HUES64 (cell line): ENCODE results near the gene ANXA4.

Source experiments
- H3K27ac ChIP-seq: 2 replicates; pipeline ENCODE4 v1.7.0; 2013; ENCODE audit warnings: low read depth, low read length, inconsistent platforms
- H3K27me3 ChIP-seq: 2 replicates; pipeline ENCODE4 v1.6.1; 2013; ENCODE audit warnings: mild to moderate bottlenecking, low read length; ENCODE audit not compliant: insufficient read depth
- H3K36me3 ChIP-seq: 2 replicates; pipeline ENCODE4 v1.6.1; 2013; ENCODE audit warnings: mild to moderate bottlenecking, low read length; ENCODE audit not compliant: insufficient read depth
- H3K4me1 ChIP-seq: 2 replicates; pipeline ENCODE4 v1.6.1; 2013; ENCODE audit warnings: mild to moderate bottlenecking, low read length, moderate library complexity; ENCODE audit not compliant: insufficient read depth
- H3K4me3 ChIP-seq: 2 replicates; pipeline ENCODE4 v1.5.1; 2013; ENCODE audit warnings: mild to moderate bottlenecking, low read length, moderate library complexity
- H3K9ac ChIP-seq: 2 replicates; pipeline ENCODE4 v1.6.1; 2013; ENCODE audit warnings: mild to moderate bottlenecking, low read depth, low read length
- H3K9me3 ChIP-seq: 2 replicates; pipeline ENCODE4 v1.6.1; 2013; ENCODE audit warnings: low read depth, low read length; ENCODE audit not compliant: insufficient read depth
- WGBS: fragments of 150-250, 120-280 bp; methylation state at CpG from one replicate; pipeline ENCODE4 v1.1.7; 2013; ENCODE audit warnings: missing lambda C conversion rate; 5-methylcytosine and 5-hydroxymethylcytosine counted together

Gene ANXA4

GRCh38 chr2:69781321-69782248, 39.7 kb downstream of the ANXA4 start:
- Histone ChIP-seq H3K36me3 (no peaks in the 10 kb centered on the region), H3K27ac (peak overlapping the region; percentile 17; the same call in 1 of the 2 replicates), H3K27me3 (no peaks in the 10 kb centered on the region), H3K4me3 (no peak overlapping the region), H3K9me3 (no peaks in the 10 kb centered on the region), H3K9ac (no peak overlapping the region), H3K4me1 (peaks cover 27% of the 10 kb centered on the region)
- WGBS = 87% methylated on average over 4 of the region's 5 CpGs

DNA sequence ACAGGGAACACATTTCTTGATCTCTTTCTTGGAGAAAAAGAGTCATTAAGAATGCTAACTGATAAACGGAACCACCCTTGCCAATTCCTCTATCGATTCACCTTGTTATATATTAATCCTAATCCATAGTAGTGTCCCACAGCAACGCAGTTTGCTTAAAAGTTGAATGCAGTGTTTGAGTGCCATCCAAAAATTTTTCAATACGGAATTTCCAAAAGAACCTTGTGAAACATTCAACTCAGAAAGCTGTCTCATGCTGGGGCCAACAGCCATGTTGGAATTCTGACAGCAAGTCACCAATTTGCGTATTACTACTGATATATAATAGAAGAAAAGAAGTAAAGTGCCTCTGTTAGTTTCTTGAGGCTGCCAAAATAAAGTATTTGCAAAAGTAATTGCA, 42.3 kb downstream of the ANXA4 start:
- H3K27me3 ChIP-seq = no peaks in the 10 kb centered on the region
- no peaks in the 10 kb centered on the region for H3K9me3 ChIP-seq
- H3K36me3 ChIP-seq = no peaks in the 10 kb centered on the region
- H3K4me3 ChIP-seq = no peak overlapping the region
- H3K9ac ChIP-seq = no peak overlapping the region
- H3K4me1 ChIP-seq = peaks cover 15% of the 10 kb centered on the region
- no peak overlapping the region for H3K27ac ChIP-seq
- WGBS = 91% methylated on average over 5 of the region's 5 CpGs

DNA sequence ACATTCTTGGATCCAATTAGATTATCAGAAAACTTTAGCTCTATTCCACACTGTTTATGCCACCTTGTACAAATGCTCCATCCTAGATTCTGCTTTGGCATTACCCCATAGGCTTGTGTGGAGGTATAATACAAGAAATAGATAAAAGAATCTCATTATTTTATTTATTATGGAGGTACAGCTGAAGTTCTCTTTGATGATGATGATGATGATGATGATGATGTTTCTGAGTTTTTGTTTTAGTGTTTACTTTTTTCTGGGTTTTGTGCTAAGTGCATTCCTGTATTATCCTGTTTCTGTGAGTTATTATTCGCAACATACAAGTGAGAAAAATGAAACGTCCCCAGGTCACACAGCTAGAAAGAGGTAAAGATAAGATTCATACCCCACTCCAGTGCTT, 43.4 kb downstream of the ANXA4 start:
- H3K9me3 ChIP-seq = no peaks in the 10 kb centered on the region
- no peak overlapping the region for H3K4me3 ChIP-seq
- 89% methylated on average over 2 of the region's 2 CpGs for WGBS
- H3K27ac ChIP-seq = no peak overlapping the region
- H3K9ac ChIP-seq = no peak overlapping the region
- peaks cover 27% of the 10 kb centered on the region for H3K4me1 ChIP-seq
- H3K36me3 ChIP-seq = no peaks in the 10 kb centered on the region
- H3K27me3 ChIP-seq = no peaks in the 10 kb centered on the region

DNA sequence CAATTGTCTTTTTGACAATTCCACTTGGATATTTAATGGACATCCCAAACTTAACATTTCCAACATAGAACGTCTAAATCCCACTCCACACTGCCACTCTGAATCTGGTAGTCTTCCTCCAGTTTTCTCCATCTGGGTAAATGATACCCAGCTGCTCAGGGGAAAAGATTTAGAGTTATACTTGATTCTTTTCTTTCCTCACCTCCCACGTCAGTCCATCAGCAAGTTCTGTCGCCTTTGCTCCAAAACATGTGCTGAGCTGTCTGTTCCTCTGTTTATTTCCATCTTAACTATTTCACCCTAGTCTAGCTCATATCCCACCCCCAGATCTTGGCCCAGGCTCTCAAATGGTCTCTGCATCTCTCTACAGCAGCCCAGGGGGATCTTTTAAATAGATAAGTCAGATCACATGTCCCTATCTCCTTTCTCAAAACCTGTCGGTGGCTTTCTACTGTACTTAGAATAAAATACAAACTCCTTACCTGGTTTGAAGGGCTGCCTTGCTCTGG, 44.2 kb downstream of the ANXA4 start:
- no peaks in the 10 kb centered on the region for H3K36me3 ChIP-seq
- WGBS = 90% methylated on average over 4 of the region's 4 CpGs
- peaks cover 27% of the 10 kb centered on the region for H3K4me1 ChIP-seq
- H3K9ac ChIP-seq = no peak overlapping the region
- H3K27ac ChIP-seq = no peak overlapping the region
- H3K4me3 ChIP-seq = no peak overlapping the region
- H3K9me3 ChIP-seq = no peaks in the 10 kb centered on the region
- H3K27me3 ChIP-seq = no peaks in the 10 kb centered on the region

DNA sequence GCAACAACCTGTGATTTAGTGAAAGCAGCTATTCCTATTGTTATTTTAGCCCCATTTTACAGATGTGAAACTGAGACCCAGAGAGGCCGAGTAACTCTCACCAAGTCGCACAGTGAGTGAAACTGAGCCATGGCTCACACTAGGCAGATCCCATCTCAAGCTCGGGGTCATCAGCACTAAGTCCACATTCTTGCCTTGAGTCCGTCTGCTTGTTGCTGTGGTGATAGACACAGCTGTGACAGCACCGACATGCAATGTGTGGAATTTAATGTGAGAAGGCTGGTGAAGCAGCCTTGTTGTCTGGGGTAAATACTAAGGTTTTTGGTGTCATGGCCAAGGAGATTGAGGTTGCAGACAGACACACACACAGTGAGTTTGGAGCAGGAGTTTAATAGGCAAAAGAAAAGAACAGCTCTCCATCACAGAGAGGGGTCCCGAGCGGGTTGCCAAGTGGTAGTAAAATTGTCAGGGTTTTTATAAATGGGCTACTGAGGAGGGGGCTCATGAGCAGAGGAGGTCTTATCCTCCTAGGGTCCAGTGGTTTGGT, 47.3 kb downstream of the ANXA4 start:
- peaks cover 22% of the 10 kb centered on the region for H3K4me1 ChIP-seq
- H3K9ac ChIP-seq = peak overlapping the region; percentile 29; the same call in 1 of the 2 replicates
- H3K4me3 ChIP-seq = no peak overlapping the region
- 83% methylated on average over 7 of the region's 7 CpGs for WGBS
- H3K36me3 ChIP-seq = no peaks in the 10 kb centered on the region
- peak overlapping the region; percentile 11; the same call in 1 of the 2 replicates for H3K27ac ChIP-seq
- H3K27me3 ChIP-seq = no peaks in the 10 kb centered on the region
- no peaks in the 10 kb centered on the region for H3K9me3 ChIP-seq

GRCh38 chr2:69789772-69790600, 48.1 kb downstream of the ANXA4 start:
- H3K9me3 ChIP-seq = no peaks in the 10 kb centered on the region
- no peaks in the 10 kb centered on the region for H3K27me3 ChIP-seq
- peak overlapping the region; percentile 11 for H3K27ac ChIP-seq
- WGBS = 75% methylated on average over 7 of the region's 7 CpGs
- H3K4me1 ChIP-seq = peaks cover 22% of the 10 kb centered on the region
- peak overlapping the region; percentile 29 for H3K9ac ChIP-seq
- H3K4me3 ChIP-seq = no peak overlapping the region
- no peaks in the 10 kb centered on the region for H3K36me3 ChIP-seq

GRCh38 chr2:69790601-69790959, 48.6 kb downstream of the ANXA4 start:
- Histone ChIP-seq H3K4me1 (peaks cover 22% of the 10 kb centered on the region), H3K9me3 (no peaks in the 10 kb centered on the region), H3K9ac (peak overlapping the region; percentile 29; the same call in 1 of the 2 replicates), H3K27ac (0 out of 2 replicates have a peak overlapping the region, but pooled peaks have one; percentile 11), H3K4me3 (no peak overlapping the region), H3K27me3 (no peaks in the 10 kb centered on the region), H3K36me3 (no peaks in the 10 kb centered on the region)
- 97% methylated on average over 1 of the region's 1 CpG for WGBS

DNA sequence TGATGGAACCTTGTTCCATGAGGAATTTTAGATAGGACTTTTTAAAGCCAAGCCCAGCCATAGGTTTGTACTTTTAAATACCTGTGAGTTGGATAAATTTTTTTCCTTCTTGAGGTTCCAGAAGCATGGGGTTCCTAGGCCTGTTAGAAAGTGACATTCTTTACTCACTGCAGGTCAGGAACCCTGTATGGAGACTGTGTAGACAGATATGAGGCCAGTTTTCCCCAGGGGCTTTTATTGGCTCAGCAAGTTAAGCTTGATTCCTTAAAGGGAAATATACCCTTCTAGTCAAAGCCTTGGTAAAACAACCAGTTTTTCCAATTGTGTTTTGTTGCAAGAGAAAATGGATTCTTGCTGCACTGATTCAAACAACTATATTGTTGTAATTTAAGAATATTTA, 49.1 kb downstream of the ANXA4 start:
- Histone ChIP-seq H3K27me3 (no peaks in the 10 kb centered on the region), H3K4me1 (peaks cover 22% of the 10 kb centered on the region), H3K9me3 (no peaks in the 10 kb centered on the region), H3K36me3 (no peaks in the 10 kb centered on the region), H3K9ac (no peak overlapping the region), H3K27ac (no peak overlapping the region), H3K4me3 (no peak overlapping the region)

- no peaks in the 10 kb centered on the region for H3K36me3 ChIP-seq
- no peak overlapping the region for H3K9ac ChIP-seq
- H3K4me1 ChIP-seq = peaks cover 18% of the 10 kb centered on the region; the same call in 1 of the 2 replicates
- H3K4me3 ChIP-seq = no peak overlapping the region
- no peak overlapping the region for H3K27ac ChIP-seq
- H3K27me3 ChIP-seq = no peaks in the 10 kb centered on the region
- WGBS = 93% methylated on average over 1 of the region's 1 CpG
- H3K9me3 ChIP-seq = no peaks in the 10 kb centered on the region
These were observed 54.2 kb downstream of the ANXA4 start for GRCh38 chr2:69796174-69796573.

- WGBS = 90% methylated on average over 3 of the region's 4 CpGs
- Histone ChIP-seq H3K27ac (no peak overlapping the region), H3K27me3 (no peaks in the 10 kb centered on the region), H3K9ac (no peak overlapping the region), H3K4me3 (no peak overlapping the region), H3K36me3 (no peaks in the 10 kb centered on the region), H3K9me3 (no peaks in the 10 kb centered on the region), H3K4me1 (peaks cover 22% of the 10 kb centered on the region; the same call in 1 of the 2 replicates)
These were observed 55.3 kb downstream of the ANXA4 start for GRCh38 chr2:69797235-69797634.
